Endothelial cell of umbilical vein (primary cell): ENCODE measurements around the gene ZNF496. TPM values are rescaled to one million over a fixed set of nuclear protein-coding genes. Genes with fewer than 3 reads are reported as not detected.

Experiments
- BruUV-seq: library from RNA; stranded (reverse); fragments of 400-500 nt; replicated peaks from 2 replicates; lab custom pipeline; 2021; lab: Mats Ljungman, UMichigan
- CTCF ChIA-PET: fragments of 300-600, 350-600 bp; sonication (Branson Sonifier 250); formaldehyde crosslinking; loops from one replicate; lab custom pipeline; 2021; ENCODE audit warnings: antibody characterized with exemption, inconsistent platforms; lab: Charles Lee
- POLR2A ChIA-PET: fragments of 300-600, 350-600 bp; sonication (Branson Sonifier 250); formaldehyde crosslinking; loops from one replicate; lab custom pipeline; 2021; ENCODE audit warnings: antibody characterized with exemption, inconsistent platforms; lab: Charles Lee
- DNase-seq: peaks from one replicate; pipeline ENCODE4 v3.0.0-alpha.2; 2011; ENCODE audit warnings: low read depth, low spot score
- FAIRE-seq: peaks from 2 replicates; lab custom pipeline; 2011; peaks lifted over from hg19 to GRCh38; lab: Jason Lieb, UNC
- H2AFZ ChIP-seq: 2 replicates; pipeline ENCODE4 v1.6.0; 2012; ENCODE audit warnings: low read depth, low read length, control low read depth, inconsistent platforms
- H3K27ac ChIP-seq: 2 replicates; pipeline ENCODE4 v1.5.1; 2011; ENCODE audit warnings: low read depth, mild to moderate bottlenecking, control low read depth, low read length, moderate library complexity; ENCODE audit not compliant: insufficient read depth
- H3K27me3 ChIP-seq, 2 experiments: 2 replicates each; pipeline versions ENCODE4 v1.6.0 to v1.6.1; 2011; ENCODE audit warnings: low read length in 2 of 2, mixed read lengths in 1 of 2; ENCODE audit not compliant: control insufficient read depth in 2 of 2, insufficient read depth in 2 of 2
- H3K36me3 ChIP-seq, 2 experiments: 2 replicates in 1 of 2; 3 replicates in 1 of 2; pipeline ENCODE4 v1.5.1; 2011; ENCODE audit warnings: low read length in 2 of 2, mild to moderate bottlenecking in 1 of 2, moderate library complexity in 1 of 2; ENCODE audit not compliant: control insufficient read depth in 2 of 2, insufficient read depth in 2 of 2; ENCODE audit errors: extremely low read depth in 1 of 2
- H3K4me1 ChIP-seq: 3 replicates; pipeline ENCODE4 v1.5.1; 2011; ENCODE audit warnings: mild to moderate bottlenecking, low read length; ENCODE audit not compliant: control insufficient read depth, insufficient read depth; ENCODE audit errors: extremely low read depth
- H3K4me2 ChIP-seq: 2 replicates; pipeline ENCODE4 v1.6.1; 2011; ENCODE audit warnings: low read length, control low read depth, mixed read lengths; ENCODE audit not compliant: insufficient read depth
- H3K4me3 ChIP-seq, 3 experiments: fragments of 200-600 bp in 1 of 3; sonication (generic), shearing (Covaris generic) in 1 of 3; replicated peaks in 1 of 3; 2 replicates each; pipeline ENCODE4 v1.5.1; 2011 to 2016; ENCODE audit warnings: control low read depth in 3 of 3, low read length in 3 of 3, mild to moderate bottlenecking in 2 of 3, inconsistent platforms in 1 of 3, low read depth in 1 of 3, moderate library complexity in 1 of 3; ENCODE audit not compliant: insufficient read depth in 1 of 3
- H3K79me2 ChIP-seq: 2 replicates; pipeline ENCODE4 v1.6.0; 2012; ENCODE audit warnings: low read length, inconsistent platforms; ENCODE audit not compliant: control insufficient read depth, insufficient read depth
- H3K9ac ChIP-seq: replicated peaks from 2 replicates; pipeline ENCODE3; 2011; ENCODE audit warnings: low read length, control low read depth; ENCODE audit not compliant: insufficient read depth; ENCODE audit errors: extremely low read depth
- H3K9me1 ChIP-seq: replicated peaks from 3 replicates; pipeline ENCODE4 v1.6.0; 2011; ENCODE audit warnings: mild to moderate bottlenecking, low read length; ENCODE audit not compliant: control insufficient read depth, insufficient read depth; ENCODE audit errors: extremely low read depth
- H3K9me3 ChIP-seq: replicated peaks from 2 replicates; pipeline ENCODE4 v1.5.1; 2012; ENCODE audit warnings: low read length, inconsistent platforms; ENCODE audit not compliant: control insufficient read depth, insufficient read depth
- H4K20me1 ChIP-seq: replicated peaks from 2 replicates; pipeline ENCODE3; 2011; ENCODE audit warnings: mild to moderate bottlenecking, low read length; ENCODE audit not compliant: control insufficient read depth, insufficient read depth; ENCODE audit errors: extremely low read depth
- EZH2 ChIP-seq: IDR thresholded peaks from 2 replicates; pipeline ENCODE4 v1.6.1; 2012; ENCODE audit warnings: borderline replicate concordance, low read depth, mild to moderate bottlenecking, moderate library complexity, low read length, inconsistent platforms; ENCODE audit not compliant: severe bottlenecking
- FOS ChIP-seq: IDR thresholded peaks from 2 replicates; pipeline ENCODE4 v1.6.1; 2011; ENCODE audit warnings: mild to moderate bottlenecking, low read length, moderate library complexity, borderline replicate concordance; ENCODE audit not compliant: insufficient read depth
- GATA2 ChIP-seq: IDR thresholded peaks from 2 replicates; pipeline ENCODE4 v1.7.0; 2011; ENCODE audit warnings: low read depth, mild to moderate bottlenecking, moderate library complexity, mixed read lengths, low read length; ENCODE audit not compliant: insufficient read length, insufficient read depth
- JUN ChIP-seq: IDR thresholded peaks from 2 replicates; pipeline ENCODE4 v1.6.1; 2011; ENCODE audit warnings: borderline replicate concordance, low read depth; ENCODE audit not compliant: insufficient read length, insufficient read depth
- MYC ChIP-seq: IDR thresholded peaks from one replicate; pipeline ENCODE4 v1.6.1; 2011; ENCODE audit warnings: mild to moderate bottlenecking, low read depth, low read length
- POLR2A ChIP-seq: IDR thresholded peaks from 2 replicates; pipeline ENCODE4 v1.6.1; 2012; ENCODE audit warnings: low read depth, mild to moderate bottlenecking, control low read depth, low read length
- POLR2AphosphoS5 ChIP-seq: IDR thresholded peaks from 2 replicates; pipeline ENCODE4 v1.6.1; 2012; ENCODE audit warnings: low read depth, mild to moderate bottlenecking, control low read depth, low read length, moderate library complexity; ENCODE audit not compliant: insufficient read depth
- dilution Hi-C: fragments of 300-500 bp; cut with MboI; formaldehyde crosslinking; loops from one replicate; pipeline ENCODE4 v1.15.0; 2019; ENCODE audit warnings: low sequenced_read_pairs; ENCODE audit not compliant: extremely low pct_ligation_motif_present
- intact Hi-C: fragments of 100-400 bp; cut with micrococcal nuclease; formaldehyde crosslinking; loops from one replicate; pipeline ENCODE4 v1.10.0; 2022
- polyA plus RNA-seq, 4 experiments: library from polyadenylated mRNA; depleted of rRNA in 3 of 4; stranded (reverse) in 3 of 4; unstranded in 1 of 4; fragments of >200 nt; gene quantifications; 2 replicates each; pipeline versions ENCODE4 v1.2.1 to v1.2.3, GENCODE V29; 2011 to 2012; ENCODE audit warnings: missing spikeins in 1 of 4
- total RNA-seq: library from RNA; stranded (reverse); gene quantifications from 2 replicates; pipeline ENCODE4 v1.2.3, GENCODE V29; 2021
- TF ChIP-seq, protein P1 (sequence below): IDR thresholded peaks from 2 replicates; pipeline ENCODE4 v1.6.1; 2011; ENCODE audit not compliant: insufficient read depth, insufficient read length
- TF ChIP-seq, protein P2 (sequence below), 2 donors: IDR thresholded peaks; 1 replicate in 1 of 2; 2 replicates in 1 of 2; pipeline ENCODE4 v1.5.1; 2011; ENCODE audit warnings: low read length in 2 of 2, mild to moderate bottlenecking in 2 of 2, moderate library complexity in 2 of 2, control low read depth in 1 of 2, inconsistent platforms in 1 of 2, low read depth in 1 of 2; ENCODE audit not compliant: insufficient read depth in 1 of 2; ENCODE audit errors: extremely low read depth in 1 of 2

The ZNF496 gene
- total and polyA plus RNA-seq, 2 donors (not counting 3 experiments of a cell fraction or from before 2014, with no cell fraction given): 22.4 to 46.0 TPM

DNA sequence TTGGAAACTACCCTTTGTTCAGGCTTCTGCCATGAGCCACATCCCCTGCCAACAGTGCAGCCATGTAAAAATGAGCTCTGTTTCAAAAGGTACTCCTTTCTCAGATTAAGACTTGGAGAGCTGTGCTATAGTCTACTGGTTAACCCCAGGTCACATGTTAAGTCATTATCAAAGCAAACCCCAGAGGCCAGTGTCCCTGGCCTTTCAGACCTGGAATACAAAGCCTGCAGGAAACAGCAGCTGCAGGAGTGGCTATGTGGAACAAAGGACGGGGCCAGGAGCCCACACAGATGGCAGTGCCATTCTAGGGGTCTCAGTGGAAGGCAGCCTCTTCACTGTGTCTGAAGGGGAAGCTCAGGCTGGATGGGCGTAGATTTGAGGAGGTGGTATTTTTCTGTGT lies 6.7 kb downstream of the ZNF496 start:
- Histone ChIP-seq H3K4me1 (peaks cover 4% of the 10 kb centered on the region), H3K4me2 (no peak overlapping the region), H3K4me3 (no peak overlapping the region), H2AFZ (no peak overlapping the region), H4K20me1 (no peaks in the 10 kb centered on the region), H3K27me3 (no peaks in the 10 kb centered on the region), H3K9me1 (no peaks in the 10 kb centered on the region), H3K36me3 (peaks cover 18 to 39% of the 10 kb centered on the region in 2 experiments), H3K9me3 (no peaks in the 10 kb centered on the region), H3K9ac (no peak overlapping the region), H3K79me2 (peaks cover 14% of the 10 kb centered on the region), H3K27ac (no peak overlapping the region)
- CTCF ChIA-PET: interaction anchor here (0.6 to 1.0 kb wide), 2 partner anchors 48 to 445 kb away, joined by 3 read pairs; no protein-coding TSS in a partner anchor
- dilution Hi-C loops (no loop called here), intact Hi-C loops (no loop called here)
- DNase-seq (peak; percentile 45), FAIRE-seq (peak; percentile 70)
- no peak for TF ChIP-seq MYC
- no TSS peak for BruUV-seq
- POLR2A ChIA-PET: no interaction called here

DNA sequence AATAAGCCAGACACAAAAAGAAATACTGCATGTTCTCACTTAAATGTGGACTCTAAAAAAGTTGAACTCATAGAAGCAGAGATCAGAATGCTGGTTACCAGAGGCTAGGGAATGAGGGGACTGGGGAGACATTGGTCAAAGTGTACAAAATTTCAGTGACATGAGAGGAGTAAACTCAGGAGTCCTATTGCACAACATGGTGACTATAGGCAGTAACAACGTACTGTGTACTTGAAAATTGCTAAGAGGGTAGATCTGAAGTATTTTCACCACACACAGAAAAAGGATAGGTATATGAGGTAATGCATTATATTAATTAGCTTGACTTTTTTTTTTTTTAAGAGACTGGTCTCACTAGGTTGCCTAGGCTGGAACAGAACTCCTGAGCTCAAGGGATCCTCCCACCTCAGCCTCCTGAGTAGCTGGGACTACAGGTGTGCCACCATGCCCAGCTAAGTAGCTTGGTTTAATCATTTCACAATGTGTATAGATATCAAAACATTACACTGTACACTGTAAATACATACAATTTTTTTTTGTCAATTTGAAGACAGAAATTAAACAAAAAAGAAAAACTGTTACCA lies 7.4 kb downstream of the ZNF496 start:
- Histone ChIP-seq H3K9ac (no peak overlapping the region), H3K79me2 (peaks cover 10% of the 10 kb centered on the region), H3K4me1 (peaks cover 4% of the 10 kb centered on the region), H2AFZ (no peak overlapping the region), H3K4me3 (no peak overlapping the region), H3K9me1 (no peaks in the 10 kb centered on the region), H3K9me3 (no peaks in the 10 kb centered on the region), H3K36me3 (peaks cover 16 to 32% of the 10 kb centered on the region in 2 experiments), H3K27me3 (no peaks in the 10 kb centered on the region), H4K20me1 (no peaks in the 10 kb centered on the region), H3K4me2 (no peak overlapping the region), H3K27ac (no peak overlapping the region)
- intact Hi-C loops (no loop called here), dilution Hi-C loops (no loop called here)
- ChIA-PET CTCF (interaction anchor here (0.6 to 1.0 kb wide), 2 partner anchors 48 to 444 kb away, joined by 3 read pairs; no protein-coding TSS in a partner anchor), POLR2A (no interaction called here)
- no TSS peak for BruUV-seq
- TF ChIP-seq, protein P1, sequence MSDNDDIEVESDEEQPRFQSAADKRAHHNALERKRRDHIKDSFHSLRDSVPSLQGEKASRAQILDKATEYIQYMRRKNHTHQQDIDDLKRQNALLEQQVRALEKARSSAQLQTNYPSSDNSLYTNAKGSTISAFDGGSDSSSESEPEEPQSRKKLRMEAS: no peak
- no peak for TF ChIP-seq POLR2AphosphoS5
- no peak for TF ChIP-seq FOS
- TF ChIP-seq EZH2: no peak
- TF ChIP-seq, protein P2, sequence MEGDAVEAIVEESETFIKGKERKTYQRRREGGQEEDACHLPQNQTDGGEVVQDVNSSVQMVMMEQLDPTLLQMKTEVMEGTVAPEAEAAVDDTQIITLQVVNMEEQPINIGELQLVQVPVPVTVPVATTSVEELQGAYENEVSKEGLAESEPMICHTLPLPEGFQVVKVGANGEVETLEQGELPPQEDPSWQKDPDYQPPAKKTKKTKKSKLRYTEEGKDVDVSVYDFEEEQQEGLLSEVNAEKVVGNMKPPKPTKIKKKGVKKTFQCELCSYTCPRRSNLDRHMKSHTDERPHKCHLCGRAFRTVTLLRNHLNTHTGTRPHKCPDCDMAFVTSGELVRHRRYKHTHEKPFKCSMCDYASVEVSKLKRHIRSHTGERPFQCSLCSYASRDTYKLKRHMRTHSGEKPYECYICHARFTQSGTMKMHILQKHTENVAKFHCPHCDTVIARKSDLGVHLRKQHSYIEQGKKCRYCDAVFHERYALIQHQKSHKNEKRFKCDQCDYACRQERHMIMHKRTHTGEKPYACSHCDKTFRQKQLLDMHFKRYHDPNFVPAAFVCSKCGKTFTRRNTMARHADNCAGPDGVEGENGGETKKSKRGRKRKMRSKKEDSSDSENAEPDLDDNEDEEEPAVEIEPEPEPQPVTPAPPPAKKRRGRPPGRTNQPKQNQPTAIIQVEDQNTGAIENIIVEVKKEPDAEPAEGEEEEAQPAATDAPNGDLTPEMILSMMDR (IDR thresholded peaks at IDR 0.05; ENCODE audit: extremely low read depth in 1 of 2, insufficient read depth in 1 of 2, low read depth in 1 of 2, low read length in 2 of 2): no peak
- no peak for TF ChIP-seq JUN
- TF ChIP-seq GATA2: no peak
- no peak for TF ChIP-seq MYC
- TF ChIP-seq POLR2A: no peak
- DNase-seq: no peak
- FAIRE-seq: no peak
